Right lobe of liver (tissue), 6 donors: ENCODE measurements around the gene WSB1. TPM values are rescaled to one million over a fixed set of nuclear protein-coding genes. Genes with fewer than 3 reads are reported as not detected.

Experiments used
- ATAC-seq, 4 donors: fragments of 200-7000 bp; cut with Tn5 transposase; one replicate each; pipeline ENCODE4 v1.9.1; 2020; ENCODE audit warnings: mild to moderate bottlenecking in 4 of 4, moderate library complexity in 4 of 4
- DNase-seq, 3 donors: peaks; one replicate each; pipeline ENCODE4 v3.0.0-alpha.2; 2020
- H3K27ac ChIP-seq, 3 donors: fragments of 200-600 bp; one replicate each; pipeline ENCODE4 v1.8.0; 2022
- H3K27me3 ChIP-seq, 2 donors: fragments of 200-600 bp; one replicate each; pipeline ENCODE4 v1.8.0; 2022
- H3K36me3 ChIP-seq, 4 donors: fragments of 200-600 bp; sonication (generic) in 1 of 4; one replicate each; pipeline versions ENCODE4 v1.5.1 to v1.8.0; 2017 to 2022; ENCODE audit warnings: control low read depth in 1 of 4
- H3K4me1 ChIP-seq, 4 donors: fragments of 200-600 bp; sonication (generic) in 1 of 4; one replicate each; pipeline versions ENCODE4 v1.5.1 to v1.8.0; 2017 to 2022; ENCODE audit warnings: control low read depth in 1 of 4
- H3K4me3 ChIP-seq, 3 donors: fragments of 200-600 bp; one replicate each; pipeline ENCODE4 v1.8.0; 2022
- H3K9me3 ChIP-seq, 4 donors: fragments of 200-600 bp; sonication (generic) in 1 of 4; one replicate each; pipeline versions ENCODE4 v1.5.1 to v1.8.0; 2017 to 2022; ENCODE audit warnings: control low read depth in 1 of 4
- CTCF ChIP-seq, 4 donors: fragments of 200-600 bp in 3 of 4; fragments of 450-650 bp in 1 of 4; IDR thresholded peaks; one replicate each; pipeline versions ENCODE4 v1.5.1 to v1.8.0; 2016 to 2022; ENCODE audit warnings: antibody characterized with exemption in 4 of 4, mild to moderate bottlenecking in 2 of 4
- POLR2A ChIP-seq: fragments of 450-650 bp; IDR thresholded peaks from one replicate; pipeline ENCODE4 v1.6.1; 2017; ENCODE audit warnings: antibody characterized with exemption, mild to moderate bottlenecking
- WGBS: methylation state at CpG from one replicate; pipeline ENCODE4 v1.1.6; 2018; ENCODE audit warnings: low coverage, low lambda C conversion rate; ENCODE audit not compliant: insufficient coverage; ENCODE audit errors: missing lambda C conversion rate; 5-methylcytosine and 5-hydroxymethylcytosine counted together
- intact Hi-C, 2 donors: fragments of 100-400 bp; cut with DNase I; formaldehyde crosslinking; loops; one replicate each; pipeline versions ENCODE4 v1.11.2 to v1.14.1; 2022
- total RNA-seq, 6 experiments: library from RNA; depleted of rRNA in 2 of 6; stranded (reverse); fragments of >200 nt in 2 of 6; fragmentation: NEBNext Ultra II Directional in 3 of 6; extraction: Animal tissue kit (Norgen Biotek cat#: 25700) in 3 of 6; gene quantifications; one replicate each; pipeline versions ENCODE4 v1.1.0 to v1.2.4, GENCODE V29; 2016 to 2023
- donor health status: DM: no; HTN: yes; CAD: no.
- donor health status: DM: no; HTN: no; CAD: no.
- donor health status: DM: no; HTN: no; CAD: no.
- donor health status: DM: no; HTN: yes; CAD: no.
- donor health status: DM: no; HTN: yes; CAD: no.

WSB1 gene
- total RNA-seq, 6 experiments from 2014 or later = 28.3 to 97.6 (median 35.0) TPM

GRCh38 chr17:27322690-27323508 lies 29.0 kb downstream of the WSB1 start:
- DNase-seq (no peak), ATAC-seq (no peak)
- TF ChIP-seq POLR2A = no peak
- no peak for TF ChIP-seq CTCF (IDR thresholded peaks at IDR 0.05)
- Histone ChIP-seq H3K4me3 (no peak overlapping the region), H3K4me1 (peaks cover 0 to 20% (median 2%) of the 10 kb centered on the region in 4 donors), H3K9me3 (no peaks in the 10 kb centered on the region), H3K36me3 (peaks cover 0 to 5% (median 0%) of the 10 kb centered on the region in 4 donors), H3K27me3 (no peaks in the 10 kb centered on the region), H3K27ac (no peak overlapping the region)
- WGBS = 37% methylated on average over 3 of the region's 4 CpGs
- intact Hi-C loops = no loop called here

DNA sequence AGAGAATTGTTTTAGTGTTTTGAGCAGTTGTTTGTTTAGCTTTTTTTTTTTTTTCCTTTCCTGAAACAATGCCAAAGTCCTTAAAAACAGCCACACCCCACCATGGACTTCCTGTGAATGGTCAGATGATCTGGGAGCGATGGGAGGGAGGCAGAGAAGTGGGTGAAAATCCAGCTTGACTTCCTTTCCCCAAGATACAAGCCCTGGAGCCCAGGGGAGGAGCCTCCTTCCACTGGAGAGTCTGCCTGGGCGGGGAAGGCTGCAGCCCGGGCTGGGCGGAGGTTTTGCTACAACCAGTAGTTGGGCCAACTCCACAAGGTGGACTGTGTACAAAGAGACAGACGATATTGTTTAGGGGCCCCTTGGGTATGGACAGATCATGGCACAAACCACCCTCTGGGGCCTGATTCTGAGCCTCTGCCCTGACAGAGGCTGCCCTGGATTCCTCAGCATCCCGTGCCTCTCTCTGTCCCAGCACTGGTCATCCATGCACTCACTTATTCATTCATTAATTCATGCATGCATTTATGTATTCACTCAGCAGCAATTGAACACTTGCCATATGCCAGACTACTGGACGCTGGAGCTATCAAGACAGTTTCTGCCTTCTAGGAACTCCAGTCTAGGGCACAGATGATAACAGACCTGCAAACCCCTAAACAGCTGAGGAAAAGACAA lies 29.8 kb downstream of the WSB1 start:
- intact Hi-C loops = no loop called here
- H3K27me3 ChIP-seq = no peaks in the 10 kb centered on the region
- H3K36me3 ChIP-seq = peaks cover 0 to 2% (median 0%) of the 10 kb centered on the region in 4 donors
- WGBS = 40% methylated on average over 3 of the region's 7 CpGs
- TF ChIP-seq POLR2A = no peak
- H3K4me1 ChIP-seq = peaks cover 0 to 20% (median 2%) of the 10 kb centered on the region in 4 donors
- ATAC-seq (peak; percentile 61 to 77 (median 74)), DNase-seq (peak; percentile 49 to 70 (median 59))
- H3K27ac ChIP-seq = no peak overlapping the region
- H3K9me3 ChIP-seq = no peaks in the 10 kb centered on the region
- H3K4me3 ChIP-seq = no peak overlapping the region

- DNase-seq (no peak), ATAC-seq (peak in 1 of 4 donors; percentile 8)
- intact Hi-C loops = no loop called here
- H3K4me3 ChIP-seq = no peak overlapping the region
- TF ChIP-seq POLR2A = no peak
- TF ChIP-seq CTCF (IDR thresholded peaks at IDR 0.05) = no peak
- WGBS = 76% methylated on average over 2 of the region's 5 CpGs
- no peak overlapping the region for H3K27ac ChIP-seq
- H3K36me3 ChIP-seq = no peaks in the 10 kb centered on the region
- no peaks in the 10 kb centered on the region for H3K27me3 ChIP-seq
- peaks cover 0 to 16% (median 2%) of the 10 kb centered on the region in 4 donors for H3K4me1 ChIP-seq
- H3K9me3 ChIP-seq = no peaks in the 10 kb centered on the region
These were observed 30.9 kb downstream of the WSB1 start for GRCh38 chr17:27324771-27325339.

GRCh38 chr17:27326051-27326450 lies 32.1 kb downstream of the WSB1 start:
- TF ChIP-seq POLR2A (no peak), CTCF (IDR thresholded peaks at IDR 0.05) (no peak)
- no peaks in the 10 kb centered on the region for H3K27me3 ChIP-seq
- no peaks in the 10 kb centered on the region for H3K9me3 ChIP-seq

More at GRCh38 chr17:27326051-27326450, 32.1 kb downstream of the WSB1 start:
- Histone ChIP-seq H3K4me1 (peaks cover 0 to 11% (median 2%) of the 10 kb centered on the region in 4 donors), H3K4me3 (no peak overlapping the region), H3K27ac (no peak overlapping the region), H3K36me3 (no peaks in the 10 kb centered on the region)
- intact Hi-C loops = no loop called here
- ATAC-seq = no peak
- DNase-seq = no peak
- WGBS = 57% methylated on average over 2 of the region's 2 CpGs
